Activated naive CD4-positive, alpha-beta T cell treated with anti-CD3 and anti-CD28 coated beads, Interleukin-2, amount 50 U/mL, for 16 hours (primary cell): ENCODE results near the gene OR51G1.
"Not testable (repeated sequence)": the region's sequence is repeated elsewhere in the genome, so short reads cannot be mapped to it uniquely, and the experiment has no call there.

Source experiments
- DNase-seq: peaks from one replicate; pipeline ENCODE4 v3.0.0-alpha.2; 2020

Gene OR51G1

GRCh38 chr11:4924239-4924638, at the start of gene OR51G1:
Gene OR51G1 (minus strand): TSS chr11:4924339. CDS start chr11:4924339, 0 bp downstream.
- DNase-seq = no peak

GRCh38 chr11:4962816-4963215, 38.7 kb upstream of the OR51G1 start:
- DNase-seq = no peak

- no peak for DNase-seq
These were observed 36.7 kb upstream of the OR51G1 start for GRCh38 chr11:4960877-4961276.

GRCh38 chr11:4957396-4957795, 33.3 kb upstream of the OR51G1 start:
- DNase-seq = no peak

GRCh38 chr11:4955613-4956012, 31.5 kb upstream of the OR51G1 start, which contains the start of gene OR51A2:
Gene OR51A2 (minus strand): TSS chr11:4955713. CDS start chr11:4955713, 0 bp downstream.
- DNase-seq = not testable (repeated sequence)

- DNase-seq = no peak
These were observed 23.4 kb upstream of the OR51G1 start, which contains the start of gene OR51A4 for GRCh38 chr11:4947505-4947904. Gene OR51A4 (minus strand): TSS chr11:4947605. CDS start chr11:4947100, 505 bp downstream.

GRCh38 chr11:4936745-4937144, 12.6 kb upstream of the OR51G1 start:
- no peak for DNase-seq

- DNase-seq = no peak
These were observed 8.6 kb upstream of the OR51G1 start for GRCh38 chr11:4932751-4933150.

- no peak for DNase-seq
These were observed 2.5 kb upstream of the OR51G1 start for GRCh38 chr11:4926608-4927007.

GRCh38 chr11:4922304-4922703, 1.8 kb downstream of the OR51G1 start:
- DNase-seq = no peak

- DNase-seq = no peak
These were observed 2.3 kb downstream of the OR51G1 start for GRCh38 chr11:4921796-4922195.

GRCh38 chr11:4919250-4919649, 4.9 kb downstream of the OR51G1 start, which contains the start of gene OR51G2:
Gene OR51G2 (minus strand): TSS chr11:4919350. CDS start chr11:4915663, 3,687 bp downstream.
- no peak for DNase-seq

- DNase-seq = no peak
These were observed 7.6 kb downstream of the OR51G1 start for GRCh38 chr11:4916581-4916980.

GRCh38 chr11:4903484-4903883, 20.7 kb downstream of the OR51G1 start, which contains the start of gene OR51A7:
Gene OR51A7 (plus strand): TSS chr11:4903783. CDS start chr11:4907370, 3,587 bp downstream.
- DNase-seq = no peak

GRCh38 chr11:4891996-4892640, 32.0 kb downstream of the OR51G1 start:
- no peak for DNase-seq

- DNase-seq = no peak
These were observed 33.9 kb downstream of the OR51G1 start for GRCh38 chr11:4890279-4890678.

- DNase-seq = no peak
These were observed 36.5 kb downstream of the OR51G1 start for GRCh38 chr11:4887591-4887990.

- no peak for DNase-seq
These were observed 38.0 kb downstream of the OR51G1 start for GRCh38 chr11:4886186-4886585.

GRCh38 chr11:4884361-4884760, 39.8 kb downstream of the OR51G1 start:
- no peak for DNase-seq

- DNase-seq = no peak
These were observed 41.6 kb downstream of the OR51G1 start for GRCh38 chr11:4882543-4882942.

- DNase-seq = no peak
These were observed 42.2 kb downstream of the OR51G1 start, which contains the start of gene OR51T1 for GRCh38 chr11:4881860-4882500. Gene OR51T1 (plus strand): TSS chr11:4881900. CDS start chr11:4881900, 0 bp downstream.

GRCh38 chr11:4881188-4881587, 43.0 kb downstream of the OR51G1 start:
- DNase-seq = no peak
